ENCODE measurements around the gene RBM10.

GRCh38 chrX:47209508-47210238 lies 64.7 kb downstream of the RBM10 start:
- TF ChIP-seq SIN3A (IDR thresholded peaks at IDR 0.05; ENCODE audit: borderline replicate concordance, insufficient read depth, low read length) (no peak), POLR2AphosphoS5 (IDR thresholded peaks at IDR 0.05; ENCODE audit: low read depth, low read length) (no peak)

Data from PFSK-1 (cell line).